GM19240 (cell line): ENCODE results near the gene TERF2IP.

Source experiments
- DNase-seq: peaks from one replicate; pipeline ENCODE4 v3.0.0; 2011; ENCODE audit warnings: low spot score; ENCODE audit not compliant: insufficient read length

TERF2IP gene

GRCh38 chr16:75640598-75640997, 7.0 kb upstream of the TERF2IP start:
- DNase-seq: no peak

GRCh38 chr16:75644240-75645012, 3.1 kb upstream of the TERF2IP start:
- DNase-seq: no peak

- DNase-seq: no peak
These were observed 471 bp upstream of the TERF2IP start for GRCh38 chr16:75647112-75647491.

GRCh38 chr16:75648265-75649076, 898 bp downstream of the TERF2IP start:
- DNase-seq: peak; percentile 18

DNA sequence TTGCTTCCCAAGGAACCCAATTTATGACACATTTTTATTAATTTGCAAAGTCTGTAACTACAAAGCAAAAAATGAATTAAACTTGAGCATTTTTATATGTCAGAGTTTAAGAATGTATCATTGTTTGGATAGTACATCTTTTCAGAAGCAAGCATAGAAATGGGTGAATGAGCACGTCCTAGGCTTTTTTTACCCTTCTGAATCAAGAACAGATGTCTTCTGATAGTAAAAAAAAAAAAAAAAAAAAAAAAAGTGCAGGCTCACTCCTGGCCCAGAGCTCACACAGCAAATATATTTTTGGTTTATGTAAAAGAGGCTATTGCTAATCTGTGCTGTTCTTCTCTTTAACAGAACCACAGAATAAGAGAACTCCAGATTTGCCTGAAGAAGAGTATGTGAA, 6.3 kb downstream of the TERF2IP start:
- DNase-seq: no peak

DNA sequence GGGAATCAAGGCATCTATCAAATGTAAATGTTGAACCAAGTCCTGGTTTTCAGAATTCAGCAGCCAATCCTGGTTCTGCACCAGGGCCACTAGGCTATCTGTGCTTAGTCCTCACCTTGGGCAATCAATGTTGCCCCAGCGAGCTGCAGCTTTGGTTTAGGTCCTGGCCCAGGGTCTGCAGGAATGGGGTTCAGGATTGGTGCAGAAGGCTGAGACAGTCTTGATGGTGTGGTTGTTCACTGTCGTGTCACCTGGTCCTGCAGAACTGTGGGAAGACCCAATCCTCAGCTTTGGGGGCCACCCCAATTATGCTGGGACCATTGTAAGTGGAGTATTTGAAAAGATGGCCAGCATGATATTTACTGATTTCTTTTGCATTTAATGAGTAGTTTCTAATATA, 10.6 kb downstream of the TERF2IP start:
- DNase-seq: no peak

GRCh38 chr16:75660321-75660720, 12.7 kb downstream of the TERF2IP start:
- no peak for DNase-seq

DNA sequence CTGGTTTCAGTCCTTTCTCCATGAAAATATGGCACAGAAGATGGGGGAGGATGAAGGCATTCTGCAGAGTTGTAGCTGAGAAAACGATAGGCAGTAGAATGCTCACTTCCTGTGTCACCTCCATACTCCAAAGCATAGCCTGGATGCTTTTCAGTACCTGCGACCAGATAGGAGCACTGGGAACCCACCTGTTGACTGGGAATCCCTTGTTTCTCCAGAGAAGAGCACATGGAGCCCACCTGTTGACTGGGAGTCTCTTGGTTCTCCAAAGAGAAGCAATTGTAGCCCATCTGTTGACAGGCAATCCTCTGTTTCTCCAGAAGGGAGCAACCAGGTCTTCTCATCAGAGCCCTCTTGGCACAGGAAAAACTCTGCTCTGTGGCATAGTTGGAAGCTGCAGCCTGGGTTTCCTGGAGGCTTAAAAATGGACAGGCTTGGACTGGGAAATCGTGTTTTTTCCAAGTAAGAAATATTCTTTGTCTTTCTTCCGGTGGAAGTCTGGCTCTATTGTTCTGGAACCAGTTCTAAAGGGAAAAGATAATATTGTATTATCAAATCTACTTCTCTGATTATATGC, 13.2 kb downstream of the TERF2IP start:
- no peak for DNase-seq

- no peak for DNase-seq
These were observed 19.9 kb downstream of the TERF2IP start for GRCh38 chr16:75667503-75667902.

DNA sequence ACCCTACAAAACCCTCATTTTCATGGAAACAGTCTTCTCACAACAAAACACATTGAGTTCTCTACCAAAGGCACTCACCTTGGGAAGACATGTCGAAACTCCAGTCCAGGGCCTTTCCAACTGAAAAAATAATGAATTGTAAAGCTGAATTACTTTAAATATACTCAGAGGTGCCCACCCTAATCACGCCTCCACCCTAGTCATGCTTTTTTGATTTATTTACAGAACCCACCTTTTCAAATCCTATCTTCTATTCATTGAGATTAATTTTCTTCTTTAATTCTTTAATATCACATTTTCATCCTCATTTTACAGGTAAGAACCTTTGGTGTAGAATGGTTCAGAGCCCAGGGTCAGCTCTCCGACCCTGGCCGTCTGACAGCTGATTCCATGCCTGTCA, 29.3 kb downstream of the TERF2IP start, which contains the start of gene CPHXL2:
Gene CPHXL2 (minus strand): TSS at position 101 of the 400 bp plus-strand sequence. CDS start 10 bp downstream, at position 91.
- DNase-seq: no peak

DNA sequence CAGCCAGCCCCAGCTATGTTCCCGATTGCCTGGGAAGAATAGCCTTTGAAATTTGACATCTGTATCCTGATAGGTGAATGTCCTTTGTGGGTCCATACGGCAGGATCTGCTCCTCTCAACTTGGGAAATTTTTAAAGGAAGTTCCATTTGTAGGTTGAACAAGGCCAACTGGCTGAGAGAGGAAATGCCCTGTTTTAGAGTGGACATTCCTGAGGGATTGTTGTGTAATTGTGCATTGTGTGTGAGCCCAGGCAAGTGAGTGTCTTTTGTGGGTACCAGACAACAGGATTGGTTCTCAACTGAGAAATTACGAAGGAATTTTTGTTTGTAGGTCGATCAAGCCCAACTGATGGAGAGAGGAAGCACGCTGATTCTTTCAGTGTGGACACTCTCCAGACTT, 31.8 kb downstream of the TERF2IP start:
- DNase-seq: no peak

- no peak for DNase-seq
These were observed 34.7 kb downstream of the TERF2IP start for GRCh38 chr16:75682308-75682707.

- DNase-seq: no peak
These were observed 39.8 kb downstream of the TERF2IP start for GRCh38 chr16:75687361-75687760.

GRCh38 chr16:75695708-75696107, 48.1 kb downstream of the TERF2IP start:
- DNase-seq: no peak

DNA sequence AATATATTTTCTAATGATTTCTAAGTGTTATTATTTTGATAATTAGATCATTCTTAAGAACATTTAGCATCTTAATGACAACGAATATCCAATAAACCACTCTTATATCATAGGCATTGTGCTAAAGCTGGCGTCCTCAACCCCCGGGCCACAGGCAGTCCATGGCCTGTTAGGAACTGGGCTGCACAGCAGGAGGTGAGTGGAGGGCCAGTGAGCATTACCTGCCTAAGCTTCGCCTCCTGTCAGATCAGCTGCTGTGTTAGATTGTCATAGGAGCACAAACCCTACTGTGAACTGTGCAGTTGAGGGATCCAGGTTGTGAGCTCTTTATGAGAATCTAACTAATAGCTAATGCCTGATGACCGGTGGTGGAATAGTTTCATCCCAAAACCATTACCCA, 50.0 kb downstream of the TERF2IP start:
- no peak for DNase-seq

GRCh38 chr16:75701361-75701760, 53.8 kb downstream of the TERF2IP start, which contains the start of gene DUXB:
Gene DUXB, minus strand, starts transcription at chr16:75701461. Its CDS starts 43 bp downstream, at chr16:75701418.
- no peak for DNase-seq

DNA sequence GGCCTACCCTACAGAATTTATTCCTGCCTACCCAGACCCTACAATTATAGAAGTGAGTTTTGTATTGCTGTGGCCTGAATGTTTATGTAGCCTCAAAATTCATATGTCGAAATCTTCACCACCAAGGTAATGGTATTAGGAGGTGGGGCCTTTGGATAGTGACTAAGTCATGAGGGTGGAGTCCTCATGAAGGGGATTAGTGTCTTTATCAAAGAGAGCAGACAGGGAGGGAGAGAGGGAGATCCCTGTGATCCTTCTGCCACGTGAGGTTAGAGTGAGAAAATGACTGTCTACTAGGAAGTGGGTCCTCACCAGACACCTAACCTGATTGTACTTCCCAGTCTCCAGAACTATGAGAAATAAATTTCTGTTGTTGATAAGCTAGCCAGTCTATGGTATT, 54.7 kb downstream of the TERF2IP start:
- DNase-seq: no peak

DNA sequence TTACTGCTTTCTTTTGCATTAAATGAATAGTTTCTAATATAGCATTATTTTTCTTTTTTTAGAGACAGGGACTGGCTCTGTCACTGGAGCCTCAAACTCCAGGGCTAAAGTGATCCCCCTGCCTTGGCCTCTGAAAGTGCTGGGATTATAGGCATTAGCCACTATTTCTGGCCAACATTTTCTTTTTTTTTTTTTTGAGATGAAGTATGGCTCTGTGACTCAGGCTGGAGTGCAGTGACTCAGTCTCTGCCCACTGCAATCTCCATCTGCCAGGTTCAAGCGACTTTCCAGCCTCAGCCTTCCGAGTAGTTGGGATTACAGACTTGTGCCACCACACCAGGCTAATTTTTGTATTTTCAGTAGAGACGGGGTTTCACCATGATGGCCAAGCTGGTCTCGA, 55.7 kb downstream of the TERF2IP start:
- no peak for DNase-seq
